NCI-H1417 treated with DMSO at 0.1 percent for 48 hours (cell line): ENCODE data around the gene TAX1BP3.
A peak's percentile ranks its signal among the peaks of the same experiment; 100 is the strongest.
"Not testable (repeated sequence)": the region's sequence is repeated elsewhere in the genome, so short reads cannot be mapped to it uniquely, and the experiment has no call there.

Experiments used
- DNase-seq: peaks from one replicate; lab custom pipeline; 2025; lab: John Stamatoyannopoulos, UW

Gene TAX1BP3

GRCh38 chr17:3668279-3669084 is at the start of gene TAX1BP3, which contains the start of gene EMC6:
TSS of gene TAX1BP3 (minus strand) at chr17:3668578. CDS start at chr17:3668526, 52 bp downstream.
TSS of gene EMC6 (plus strand) at chr17:3668812. CDS start at chr17:3669147, 335 bp downstream.
- peak; percentile 45 for DNase-seq

GRCh38 chr17:3715296-3715695 is 46.9 kb upstream of the TAX1BP3 start:
- no peak for DNase-seq

- DNase-seq = no peak
Measured at GRCh38 chr17:3712811-3713463, 44.6 kb upstream of the TAX1BP3 start.

- no peak for DNase-seq
Measured at GRCh38 chr17:3710951-3711383, 42.6 kb upstream of the TAX1BP3 start.

- no peak for DNase-seq
Measured at GRCh38 chr17:3708366-3708765, 40.0 kb upstream of the TAX1BP3 start.

- DNase-seq = not testable (repeated sequence)
Measured at GRCh38 chr17:3705718-3705984, 37.3 kb upstream of the TAX1BP3 start.

GRCh38 chr17:3704931-3705717 is 36.7 kb upstream of the TAX1BP3 start:
- no peak for DNase-seq

- DNase-seq = not testable (repeated sequence)
Measured at GRCh38 chr17:3702041-3702539, 33.7 kb upstream of the TAX1BP3 start.

GRCh38 chr17:3699951-3700350 is 31.6 kb upstream of the TAX1BP3 start:
- no peak for DNase-seq

- DNase-seq = no peak
Measured at GRCh38 chr17:3698139-3698538, 29.8 kb upstream of the TAX1BP3 start.

GRCh38 chr17:3697103-3697476 is 28.7 kb upstream of the TAX1BP3 start:
- DNase-seq = no peak

- DNase-seq = no peak
Measured at GRCh38 chr17:3695723-3696411, 27.5 kb upstream of the TAX1BP3 start, which contains the start of gene P2RX5. TSS of gene P2RX5 (minus strand) at chr17:3696155. CDS start at chr17:3696005, 150 bp downstream.

- no peak for DNase-seq
Measured at GRCh38 chr17:3695129-3695722, 26.8 kb upstream of the TAX1BP3 start.

GRCh38 chr17:3693829-3694231 is 25.5 kb upstream of the TAX1BP3 start:
- no peak for DNase-seq

GRCh38 chr17:3693141-3693540 is 24.8 kb upstream of the TAX1BP3 start:
- DNase-seq = no peak

GRCh38 chr17:3692346-3692745 is 24.0 kb upstream of the TAX1BP3 start:
- no peak for DNase-seq

GRCh38 chr17:3691617-3692067 is 23.3 kb upstream of the TAX1BP3 start:
- no peak for DNase-seq

GRCh38 chr17:3690094-3690715 is 21.8 kb upstream of the TAX1BP3 start:
- DNase-seq = no peak

- no peak for DNase-seq
Measured at GRCh38 chr17:3689262-3690093, 21.1 kb upstream of the TAX1BP3 start.

GRCh38 chr17:3688852-3689261 is 20.5 kb upstream of the TAX1BP3 start:
- DNase-seq = no peak
